NCI-H2029 (cell line): ENCODE results near the gene NDOR1.

Experiments
- DNase-seq: peaks from one replicate; lab custom pipeline; 2025; lab: John Stamatoyannopoulos, UW

NDOR1 gene

GRCh38 chr9:137264067-137264466 lies 58.6 kb downstream of the NDOR1 start:
- no peak for DNase-seq

GRCh38 chr9:137265496-137266161 lies 60.1 kb downstream of the NDOR1 start:
- DNase-seq, result no peak

DNA sequence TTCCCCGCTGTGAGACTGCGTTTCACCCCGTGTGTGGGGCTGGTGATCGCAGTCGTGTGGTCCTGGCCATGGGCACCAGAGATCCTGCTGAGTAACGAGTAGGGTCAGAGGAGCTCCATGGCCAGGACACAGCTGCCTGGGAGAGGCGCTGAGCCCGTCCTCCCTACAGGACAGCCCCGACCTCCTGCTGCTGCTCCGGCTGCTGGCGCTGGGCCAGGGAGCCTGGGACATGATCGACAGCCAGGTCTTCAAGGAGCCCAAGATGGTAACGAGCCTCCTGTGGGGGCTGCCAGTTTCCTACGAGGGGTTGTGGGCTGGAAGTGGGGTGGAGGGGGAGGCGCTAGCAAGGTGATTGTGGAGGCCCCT lies 60.6 kb downstream of the NDOR1 start:
- no peak for DNase-seq
